IMR-90 (cell line): ENCODE results near the gene SH3RF3. TPM values are rescaled to one million over a fixed set of nuclear protein-coding genes. Genes with fewer than 3 reads are reported as not detected.
A peak's percentile ranks its signal among the peaks of the same experiment; 100 is the strongest.

Experiments used
- ATAC-seq: fragments of 200-7000 bp; cut with Tn5 transposase; 2 replicates; pipeline ENCODE4 v1.9.1; 2020; ENCODE audit warnings: low read depth, mild to moderate bottlenecking, moderate library complexity
- BruUV-seq: library from RNA; stranded (reverse); fragments of 400-500 nt; replicated peaks from 2 replicates; lab custom pipeline; 2021; lab: Mats Ljungman, UMichigan
- CTCF ChIA-PET: fragments of 300-600 bp; formaldehyde crosslinking; extraction: SDS; loops from one replicate; lab custom pipeline; 2021; ENCODE audit warnings: antibody characterized with exemption; lab: Yijun Ruan, JAX
- POLR2A ChIA-PET: fragments of 300-600 bp; sonication (Branson Sonifier 250); formaldehyde crosslinking; loops from one replicate; lab custom pipeline; 2022; ENCODE audit warnings: antibody characterized with exemption; ENCODE audit not compliant: unreplicated experiment; lab: Charles Lee
- DNase-seq: peaks from one replicate; pipeline ENCODE4 v3.0.0; 2013
- H2AFZ ChIP-seq: replicated peaks from 2 replicates; pipeline ENCODE3; 2013; ENCODE audit warnings: low read length, mild to moderate bottlenecking; ENCODE audit not compliant: poor library complexity
- H2AK5ac ChIP-seq: 2 replicates; pipeline ENCODE4 v1.6.1; 2013; ENCODE audit warnings: low read depth, low read length, inconsistent platforms
- H2AK9ac ChIP-seq: replicated peaks from 2 replicates; pipeline ENCODE3; 2013; ENCODE audit warnings: mild to moderate bottlenecking, low read depth, low read length, moderate library complexity; ENCODE audit not compliant: poor library complexity
- H2BK120ac ChIP-seq: 2 replicates; pipeline ENCODE4 v1.6.1; 2013; ENCODE audit warnings: low read depth, low read length, inconsistent platforms
- H2BK15ac ChIP-seq: 3 replicates; pipeline ENCODE4 v1.6.1; 2013; ENCODE audit warnings: low read depth, low read length, inconsistent platforms
- H2BK20ac ChIP-seq: 2 replicates; pipeline ENCODE4 v1.6.1; 2013; ENCODE audit warnings: low read depth, mild to moderate bottlenecking, inconsistent platforms, low read length, moderate library complexity
- H2BK5ac ChIP-seq: 2 replicates; pipeline ENCODE4 v1.6.1; 2013; ENCODE audit warnings: mild to moderate bottlenecking, low read depth, low read length, inconsistent platforms; ENCODE audit not compliant: poor library complexity, severe bottlenecking
- H3K14ac ChIP-seq: replicated peaks from 2 replicates; pipeline ENCODE4 v1.6.1; 2013; ENCODE audit warnings: low read depth, low read length, inconsistent platforms
- H3K18ac ChIP-seq: 2 replicates; pipeline ENCODE4 v1.6.1; 2013; ENCODE audit warnings: low read depth, low read length, control low read depth
- H3K23ac ChIP-seq: 2 replicates; pipeline ENCODE4 v1.6.1; 2013; ENCODE audit warnings: low read depth, low read length, inconsistent platforms
- H3K27ac ChIP-seq: 2 replicates; pipeline ENCODE4 v1.5.1; 2013; ENCODE audit warnings: mild to moderate bottlenecking, control low read depth, low read length; ENCODE audit not compliant: insufficient read depth
- H3K27me3 ChIP-seq: 2 replicates; pipeline ENCODE4 v1.6.1; 2013; ENCODE audit warnings: low read length; ENCODE audit not compliant: control insufficient read depth, insufficient read depth
- H3K36me3 ChIP-seq: 2 replicates; pipeline ENCODE4 v1.6.1; 2013; ENCODE audit warnings: low read length, mixed read lengths; ENCODE audit not compliant: control insufficient read depth, insufficient read depth
- H3K4ac ChIP-seq: 2 replicates; pipeline ENCODE4 v1.6.1; 2013; ENCODE audit warnings: low read depth, low read length, inconsistent platforms
- H3K4me1 ChIP-seq: 2 replicates; pipeline ENCODE4 v1.6.1; 2013; ENCODE audit warnings: low read length, mixed read lengths; ENCODE audit not compliant: control insufficient read depth, insufficient read depth
- H3K4me2 ChIP-seq: 2 replicates; pipeline ENCODE4 v1.6.1; 2013; ENCODE audit warnings: low read depth, mild to moderate bottlenecking, control low read depth, low read length, moderate library complexity
- H3K4me3 ChIP-seq: 2 replicates; pipeline ENCODE4 v1.5.1; 2013; ENCODE audit warnings: low read depth, mild to moderate bottlenecking, control low read depth, low read length, moderate library complexity; ENCODE audit not compliant: insufficient read depth
- H3K56ac ChIP-seq: 2 replicates; pipeline ENCODE4 v1.6.1; 2013; ENCODE audit warnings: low read length, inconsistent platforms; ENCODE audit not compliant: insufficient read depth; ENCODE audit errors: extremely low read depth
- H3K79me1 ChIP-seq, 2 experiments: 2 replicates each; pipeline ENCODE4 v1.6.1; 2013; ENCODE audit warnings: low read length in 2 of 2, inconsistent platforms in 1 of 2, low read depth in 1 of 2
- H3K9ac ChIP-seq: 2 replicates; pipeline ENCODE4 v1.6.1; 2013; ENCODE audit warnings: low read depth, low read length, control low read depth
- H3K9me1 ChIP-seq: 2 replicates; pipeline ENCODE4 v1.6.1; 2013; ENCODE audit warnings: low read length, inconsistent platforms; ENCODE audit not compliant: insufficient read depth
- H3K9me3 ChIP-seq: 2 replicates; pipeline ENCODE4 v1.6.1; 2013; ENCODE audit warnings: low read length; ENCODE audit not compliant: control insufficient read depth, insufficient read depth
- H4K20me1 ChIP-seq: 2 replicates; pipeline ENCODE4 v1.6.1; 2013; ENCODE audit warnings: low read length, inconsistent platforms; ENCODE audit not compliant: insufficient read depth
- H4K5ac ChIP-seq: 2 replicates; pipeline ENCODE4 v1.6.1; 2013; ENCODE audit warnings: mild to moderate bottlenecking, low read depth, low read length, control low read depth
- H4K8ac ChIP-seq, 2 experiments: 2 replicates each; pipeline ENCODE4 v1.6.1; 2013; ENCODE audit warnings: low read depth in 2 of 2, low read length in 2 of 2, control low read depth in 1 of 2, inconsistent platforms in 1 of 2
- H4K91ac ChIP-seq: 2 replicates; pipeline ENCODE4 v1.6.1; 2013; ENCODE audit warnings: low read depth, low read length, inconsistent platforms; ENCODE audit not compliant: insufficient read depth
- BHLHE40 ChIP-seq: fragments of 150-350 bp; IDR thresholded peaks from 2 replicates; pipeline ENCODE4 v1.6.1; 2016; ENCODE audit warnings: mild to moderate bottlenecking, low read depth, low read length
- CEBPB ChIP-seq: IDR thresholded peaks from 2 replicates; pipeline ENCODE4 v1.6.1; 2012; ENCODE audit warnings: low read depth, low read length, improper control_type of control experiment
- CHD1 ChIP-seq: IDR thresholded peaks from 2 replicates; pipeline ENCODE4 v1.6.1; 2012; ENCODE audit warnings: low read depth, low read length, improper control_type of control experiment
- CTCF ChIP-seq: conservative IDR thresholded peaks from 2 replicates; pipeline ENCODE4 v1.5.1; 2012; ENCODE audit warnings: mild to moderate bottlenecking, low read depth, low read length, improper control_type of control experiment
- ELK1 ChIP-seq: fragments of 150-350 bp; IDR thresholded peaks from 2 replicates; pipeline ENCODE4 v1.6.1; 2016; ENCODE audit warnings: low read depth, mild to moderate bottlenecking, low read length, moderate library complexity, borderline replicate concordance
- FOS ChIP-seq: fragments of 150-350 bp; IDR thresholded peaks from 2 replicates; pipeline ENCODE4 v1.6.1; 2016; ENCODE audit warnings: low read depth, low read length
- MAFK ChIP-seq: IDR thresholded peaks from 2 replicates; pipeline ENCODE4 v1.6.1; 2012; ENCODE audit warnings: low read depth, low read length, improper control_type of control experiment
- MAZ ChIP-seq: IDR thresholded peaks from 2 replicates; pipeline ENCODE4 v1.6.1; 2012; ENCODE audit warnings: low read depth, mild to moderate bottlenecking, low read length, improper control_type of control experiment, moderate library complexity, borderline replicate concordance
- MXI1 ChIP-seq: IDR thresholded peaks from 2 replicates; pipeline ENCODE4 v1.6.1; 2012; ENCODE audit warnings: low read depth, mild to moderate bottlenecking, low read length, moderate library complexity, borderline replicate concordance
- NFE2L2 ChIP-seq: fragments of 150-350 bp; IDR thresholded peaks from 2 replicates; pipeline ENCODE4 v1.6.1; 2016; ENCODE audit warnings: low read depth, mild to moderate bottlenecking, low read length
- POLR2A ChIP-seq: IDR thresholded peaks from 2 replicates; pipeline ENCODE4 v1.6.1; 2012; ENCODE audit warnings: mild to moderate bottlenecking, low read depth, low read length
- RAD21 ChIP-seq: IDR thresholded peaks from 2 replicates; pipeline ENCODE4 v1.6.1; 2012; ENCODE audit warnings: low read length, improper control_type of control experiment
- RCOR1 ChIP-seq: IDR thresholded peaks from 2 replicates; pipeline ENCODE4 v1.6.1; 2012; ENCODE audit warnings: mild to moderate bottlenecking, low read length, improper control_type of control experiment; ENCODE audit not compliant: insufficient replicate concordance
- RFX5 ChIP-seq: IDR thresholded peaks from 2 replicates; pipeline ENCODE4 v1.8.0; 2012; ENCODE audit warnings: low read depth, mild to moderate bottlenecking, low read length, moderate library complexity
- SMC3 ChIP-seq: fragments of 150-350 bp; IDR thresholded peaks from 2 replicates; pipeline ENCODE4 v1.6.1; 2016; ENCODE audit warnings: low read depth, mild to moderate bottlenecking, antibody characterized with exemption, low read length, moderate library complexity
- WGBS, 2 experiments: methylation state at CpG; one replicate each; pipeline versions ENCODE4 v1.1.5 to v1.1.7; 2013; ENCODE audit warnings: missing lambda C conversion rate in 2 of 2; ENCODE audit not compliant: insufficient read length in 1 of 2; ENCODE audit errors: extremely low coverage in 2 of 2; 5-methylcytosine and 5-hydroxymethylcytosine counted together
- dilution Hi-C: fragments of 300-500 bp; cut with HindIII; formaldehyde crosslinking; loops from one replicate; pipeline ENCODE4 v1.14.3; 2018; ENCODE audit warnings: low sequenced_read_pairs; ENCODE audit not compliant: unreplicated experiment
- in situ Hi-C: fragments of 300-500 bp; cut with MboI; formaldehyde crosslinking; loops from 3 replicates; pipeline ENCODE4 v1.14.3; 2019; ENCODE audit warnings: low sequenced_read_pairs, inconsistent platforms, mixed read lengths
- intact Hi-C: fragments of 100-400 bp; cut with micrococcal nuclease; formaldehyde crosslinking; loops from 2 replicates; pipeline ENCODE4 v1.10.0; 2022
- polyA plus RNA-seq, 3 experiments: library from polyadenylated mRNA; depleted of rRNA; stranded (reverse); fragments of >200 nt; gene quantifications; 2 replicates each; pipeline ENCODE4 v1.2.3, GENCODE V29; 2012; ENCODE audit warnings: low replicate concordance in 1 of 3
- total RNA-seq: library from RNA; depleted of rRNA; stranded (reverse); fragments of >200 nt; gene quantifications from 2 replicates; pipeline ENCODE4 v1.2.3, GENCODE V29; 2012

The SH3RF3 gene
- total and polyA plus RNA-seq, 2 of the 4 experiments (the other 2 are of a cell fraction) = 3.4 to 5.3 TPM

DNA sequence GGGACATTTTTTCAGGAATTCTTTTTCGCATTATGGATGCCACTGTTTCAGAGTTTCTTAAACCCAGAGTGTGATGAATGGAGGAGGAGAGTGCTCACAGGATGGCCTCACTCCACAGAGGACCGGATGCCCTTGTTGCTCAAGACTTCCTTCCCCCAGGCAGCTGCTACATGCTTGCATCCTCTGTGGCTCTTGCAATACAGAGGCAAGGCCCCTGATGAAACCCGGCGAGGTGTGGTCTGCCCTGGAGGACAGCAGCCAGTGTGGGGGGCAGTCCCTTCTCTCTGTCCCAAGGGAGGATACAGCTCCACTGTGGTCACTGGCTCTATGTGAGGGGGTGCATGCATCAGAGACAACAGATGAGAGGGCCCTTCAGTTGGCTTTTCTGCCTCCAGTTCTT, 109.6 kb downstream of the SH3RF3 start:
- dilution Hi-C loops = no loop called here
- peaks cover 45% of the 10 kb centered on the region for H3K4me1 ChIP-seq
- 30% methylated on average over 2 of the region's 4 CpGs; no CpG with 5 or more reads in 1 of the 2 experiments for WGBS, 2 experiments
- ChIA-PET CTCF (interaction anchor here (0.6 to 1.3 kb wide), 2 partner anchors 148 to 272 kb away, joined by 3 read pairs; no protein-coding TSS in a partner anchor), POLR2A (no interaction called here)
- H3K9ac ChIP-seq = peak overlapping the region; percentile 60
- TF ChIP-seq NFE2L2 = no peak
- TF ChIP-seq CHD1 = no peak
- peak; percentile 9; the same call in 1 of the 2 replicates for TF ChIP-seq SMC3
- no peak for TF ChIP-seq MXI1
- no peak for TF ChIP-seq MAFK
- no peak for TF ChIP-seq CTCF
- no peak for TF ChIP-seq RFX5
- TF ChIP-seq BHLHE40 = no peak
- TF ChIP-seq POLR2A = no peak
- peak; percentile 45; the same call in 1 of the 2 replicates for TF ChIP-seq MAZ
- TF ChIP-seq FOS = no peak
- TF ChIP-seq RCOR1 = peak; percentile 29
- peak; percentile 10; the same call in 1 of the 2 replicates for TF ChIP-seq RAD21
- TF ChIP-seq ELK1 = no peak
- TF ChIP-seq CEBPB = peak; percentile 99
- H3K56ac ChIP-seq = no peak overlapping the region
- H2AFZ ChIP-seq = peak overlapping the region; percentile 66
- peak overlapping the region; percentile 79 for H4K91ac ChIP-seq
- peak overlapping the region; percentile 67; the same call in 2 of the 3 replicates for H2BK15ac ChIP-seq
- peak overlapping the region; percentile 96 for H3K27ac ChIP-seq
- no peaks in the 10 kb centered on the region for H3K36me3 ChIP-seq
- peaks cover 52 to 92% of the 10 kb centered on the region in 2 experiments for H3K79me1 ChIP-seq
- peak overlapping the region; percentile 65 to 88; a peak in 3 of 4 replicates for H4K8ac ChIP-seq
- peak overlapping the region; percentile 40; the same call in 1 of the 2 replicates for H3K4me2 ChIP-seq
- intact Hi-C loops = no loop called here
- no peaks in the 10 kb centered on the region for H3K9me3 ChIP-seq
- no peaks in the 10 kb centered on the region for H3K27me3 ChIP-seq
- H4K20me1 ChIP-seq = peaks cover 16% of the 10 kb centered on the region; the same call in 1 of the 2 replicates
- ATAC-seq (peak; percentile 68), DNase-seq (peak; percentile 95)
- in situ Hi-C loops = no loop called here
- peak overlapping the region; percentile 55; the same call in 1 of the 2 replicates for H4K5ac ChIP-seq
- H2BK20ac ChIP-seq = peak overlapping the region; percentile 96
- H2BK5ac ChIP-seq = peak overlapping the region; percentile 69
- H3K4ac ChIP-seq = peak overlapping the region; percentile 95
- H2AK9ac ChIP-seq = peak overlapping the region; percentile 91
- H2AK5ac ChIP-seq = peak overlapping the region; percentile 90; the same call in 1 of the 2 replicates
- peak overlapping the region; percentile 54; the same call in 1 of the 2 replicates for H3K18ac ChIP-seq
- peak overlapping the region; percentile 89 for H3K14ac ChIP-seq
- peaks cover 41% of the 10 kb centered on the region for H3K9me1 ChIP-seq
- BruUV-seq = no TSS peak
- peak overlapping the region; percentile 88 for H3K23ac ChIP-seq
- H2BK120ac ChIP-seq = peak overlapping the region; percentile 80
- H3K4me3 ChIP-seq = no peak overlapping the region
